Ramos (cell line): ENCODE measurements around the gene RBBP7.
"Not testable (repeated sequence)": the region's sequence is repeated elsewhere in the genome, so short reads cannot be mapped to it uniquely, and the experiment has no call there.

Experiments
- in situ Hi-C: fragments of 300-500 bp; cut with MboI; formaldehyde crosslinking; loops from one replicate; pipeline ENCODE4 v1.14.3; 2022; ENCODE audit warnings: low sequenced_read_pairs; ENCODE audit not compliant: unreplicated experiment

RBBP7 gene

GRCh38 chrX:16869393-16870094 is 618 bp downstream of the RBBP7 start:
- in situ Hi-C loops: no loop called here

GRCh38 chrX:16868920-16869319 is 1.2 kb downstream of the RBBP7 start:
- in situ Hi-C loops: no loop called here

DNA sequence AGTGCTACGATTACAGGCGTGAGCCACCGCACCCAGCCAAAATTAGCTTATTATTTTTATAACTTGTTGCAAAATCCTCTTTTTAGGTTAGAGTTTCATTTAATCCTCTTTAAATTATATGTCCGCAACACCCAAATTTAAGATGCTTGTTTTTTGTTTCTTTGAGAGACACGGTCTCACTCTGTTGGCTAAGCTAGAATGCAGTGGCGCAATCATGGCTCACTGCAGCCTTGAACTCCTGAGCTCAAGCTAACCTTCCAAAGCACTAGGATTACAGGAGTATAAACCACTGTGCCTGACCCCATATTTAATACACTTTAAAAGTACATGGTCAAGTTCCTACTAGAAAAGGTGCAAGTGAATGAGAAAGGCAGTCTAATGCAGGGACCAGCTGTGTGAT is 2.2 kb downstream of the RBBP7 start:
- in situ Hi-C loops: no loop called here

- in situ Hi-C loops: no loop called here
These were observed 7.3 kb downstream of the RBBP7 start for GRCh38 chrX:16862829-16863228.

DNA sequence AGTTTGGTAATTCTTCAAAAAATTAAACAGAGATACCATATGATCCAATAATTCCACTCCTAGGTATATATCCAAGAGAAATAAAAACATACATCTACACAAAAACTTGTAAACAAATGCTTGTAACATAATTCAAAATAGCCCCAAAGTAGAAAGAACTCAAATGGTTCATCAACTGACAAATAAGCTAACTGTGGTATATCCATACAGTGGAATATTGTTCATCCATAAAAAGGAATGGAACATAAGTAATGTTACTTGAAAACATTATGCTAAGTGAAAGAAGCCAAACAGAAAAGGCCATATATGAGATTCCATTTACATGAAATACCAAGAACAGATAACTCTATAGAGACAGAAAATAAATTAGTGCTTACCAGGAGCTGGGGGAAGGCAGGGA is 13.4 kb downstream of the RBBP7 start:
- in situ Hi-C loops: no loop called here

DNA sequence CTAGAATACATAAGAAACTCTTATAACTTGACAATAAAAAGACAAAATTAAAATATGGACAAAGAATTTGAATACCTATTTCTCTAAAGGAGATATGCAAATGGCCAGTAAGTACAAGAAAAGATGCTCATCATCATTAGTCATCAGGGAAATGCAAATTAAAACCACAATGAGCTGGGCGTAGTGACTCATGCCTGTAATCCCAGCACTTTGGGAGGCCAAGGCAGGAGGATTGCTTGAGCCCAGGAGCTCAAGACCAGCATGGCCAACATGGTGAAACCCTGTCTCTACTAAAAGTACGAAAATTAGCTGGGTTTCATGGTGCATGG is 14.1 kb downstream of the RBBP7 start:
- in situ Hi-C loops: not testable (repeated sequence)

DNA sequence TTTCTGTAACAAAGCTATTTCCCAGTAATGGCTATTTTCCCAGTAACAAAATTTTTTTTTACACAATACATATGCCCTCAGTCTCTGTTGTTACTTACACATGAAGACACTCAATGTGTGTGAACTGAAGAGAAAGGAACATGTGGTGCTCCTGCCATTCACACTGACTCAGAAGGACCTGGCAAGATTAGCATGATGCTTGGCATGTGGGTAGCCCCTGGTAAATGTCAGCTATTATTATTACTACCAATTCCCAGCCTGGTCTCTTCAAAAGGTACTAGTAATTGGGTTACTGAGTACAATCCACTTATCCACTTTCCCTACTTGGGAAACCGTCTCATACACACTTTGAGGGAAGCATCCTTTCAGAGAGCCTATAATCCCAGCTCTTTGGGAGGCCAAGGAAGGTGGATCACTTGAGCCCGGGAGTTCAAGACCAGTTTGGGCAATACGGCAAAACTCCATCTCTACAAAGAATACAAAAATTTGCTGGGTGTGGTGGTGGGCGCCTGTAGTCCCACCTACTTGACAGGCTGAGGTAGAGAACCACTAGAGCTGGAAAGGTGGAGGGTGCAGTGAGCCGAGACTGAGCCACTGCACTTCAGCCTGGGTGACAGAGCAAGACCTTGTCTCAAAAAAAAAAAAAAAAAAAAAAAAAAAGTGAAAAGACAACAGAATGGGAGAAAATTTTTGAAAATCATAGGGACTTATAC is 14.6 kb downstream of the RBBP7 start:
- in situ Hi-C loops: no loop called here

GRCh38 chrX:16853537-16853936 is 16.6 kb downstream of the RBBP7 start:
- in situ Hi-C loops: no loop called here

DNA sequence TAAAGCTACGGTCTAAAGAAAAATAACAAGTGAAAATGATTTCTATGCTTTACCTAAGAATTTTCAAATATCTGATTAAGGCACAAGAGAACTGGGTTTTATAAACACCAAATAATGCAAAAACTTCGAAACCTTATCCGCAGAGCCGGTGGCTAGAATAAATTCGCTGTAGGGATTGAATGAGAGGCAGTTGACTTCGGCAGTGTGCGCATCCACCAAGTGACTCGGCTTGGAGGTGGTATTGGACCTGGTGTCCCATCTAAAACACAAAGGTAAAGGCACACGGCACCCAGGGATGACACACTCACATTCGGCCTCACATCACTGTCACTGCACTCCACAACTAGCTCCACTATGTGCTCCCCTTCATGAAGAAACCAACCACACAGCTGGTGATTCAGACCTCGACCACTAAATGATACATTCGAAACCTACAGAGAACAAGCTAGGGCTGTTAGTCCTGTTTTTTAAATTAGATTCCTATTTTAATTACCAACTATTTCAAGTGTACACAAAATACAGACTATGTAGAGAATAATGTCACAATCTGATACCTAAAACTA is 17.5 kb downstream of the RBBP7 start:
- in situ Hi-C loops: no loop called here

DNA sequence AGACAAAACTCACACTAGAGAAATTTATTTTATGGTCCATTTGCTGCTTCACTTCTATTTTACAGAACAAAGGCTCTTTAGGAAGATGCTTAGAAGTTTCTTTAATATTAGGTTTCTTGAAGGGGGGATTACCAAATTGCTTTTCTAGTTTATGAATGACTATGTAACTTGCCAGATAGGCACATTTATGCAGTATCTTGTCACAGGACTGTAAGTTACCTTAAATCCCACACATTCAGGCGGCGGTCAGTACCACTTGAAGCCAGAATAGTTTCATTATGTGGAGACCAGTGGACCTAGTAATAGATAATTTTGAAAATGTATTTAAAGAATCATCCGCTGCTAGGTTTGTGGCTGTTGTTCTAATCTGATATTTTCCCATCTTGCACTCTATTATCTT is 18.3 kb downstream of the RBBP7 start:
- in situ Hi-C loops: no loop called here

GRCh38 chrX:16851421-16851820 is 18.7 kb downstream of the RBBP7 start:
- in situ Hi-C loops: no loop called here

DNA sequence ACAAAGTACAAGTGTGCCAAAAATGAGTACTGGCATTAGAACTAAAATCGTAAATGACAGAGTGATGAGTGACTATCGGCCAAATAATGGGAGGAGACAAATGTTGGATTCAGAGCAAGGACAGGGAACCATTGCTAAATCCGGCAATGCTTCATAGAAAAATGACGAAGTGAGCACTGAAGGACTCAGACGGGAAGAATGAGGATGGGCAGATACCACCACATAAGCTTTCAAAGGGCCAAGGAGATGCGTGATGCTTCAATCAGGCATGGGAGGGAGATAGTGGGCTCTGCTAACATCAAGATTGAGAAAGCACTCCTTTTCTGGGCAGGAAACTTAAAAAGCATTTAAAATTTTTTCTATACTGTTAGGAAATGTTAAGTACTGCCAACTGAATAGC is 21.6 kb downstream of the RBBP7 start:
- in situ Hi-C loops: no loop called here

DNA sequence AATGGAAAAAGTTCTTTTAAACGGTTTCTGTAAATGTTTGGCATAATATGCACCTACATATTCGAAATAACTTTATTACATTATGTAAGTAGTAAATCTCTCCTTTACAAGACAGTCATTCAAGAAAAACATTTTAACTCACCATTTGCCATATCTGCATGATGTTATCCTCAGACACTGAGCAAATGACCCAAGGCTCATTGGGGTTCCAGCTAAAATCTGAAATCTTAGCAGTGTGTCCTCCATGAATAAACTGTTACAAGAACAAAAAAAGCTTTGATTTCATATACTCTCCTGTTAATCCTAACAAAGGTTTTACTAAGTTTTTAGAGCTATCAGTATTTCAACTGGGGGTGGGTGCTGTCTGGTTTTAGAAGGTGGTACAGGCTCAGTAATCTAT is 24.5 kb downstream of the RBBP7 start:
- in situ Hi-C loops: no loop called here

GRCh38 chrX:16843208-16843909 is 26.8 kb downstream of the RBBP7 start:
- in situ Hi-C loops: no loop called here

DNA sequence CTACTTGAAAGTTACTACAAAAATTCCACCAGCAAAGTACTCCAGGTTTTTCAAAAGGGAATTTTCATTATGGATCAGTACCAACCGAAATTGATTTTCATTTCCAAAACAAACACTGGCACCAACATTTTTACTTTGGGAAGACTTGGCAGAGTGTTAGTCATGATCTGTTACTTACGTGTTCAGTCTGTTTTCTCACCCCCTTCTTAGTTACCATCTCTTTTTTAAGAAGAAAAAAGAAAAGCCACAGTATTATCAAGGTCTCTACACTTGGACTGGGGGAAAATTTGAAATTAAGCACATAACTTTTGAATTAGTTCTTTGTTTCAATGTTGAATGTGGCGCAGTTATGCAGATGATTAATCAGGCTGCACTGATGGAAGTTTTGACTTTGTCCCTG is 27.5 kb downstream of the RBBP7 start:
- in situ Hi-C loops: no loop called here

- in situ Hi-C loops: no loop called here
These were observed 30.2 kb downstream of the RBBP7 start for GRCh38 chrX:16839852-16840460.

DNA sequence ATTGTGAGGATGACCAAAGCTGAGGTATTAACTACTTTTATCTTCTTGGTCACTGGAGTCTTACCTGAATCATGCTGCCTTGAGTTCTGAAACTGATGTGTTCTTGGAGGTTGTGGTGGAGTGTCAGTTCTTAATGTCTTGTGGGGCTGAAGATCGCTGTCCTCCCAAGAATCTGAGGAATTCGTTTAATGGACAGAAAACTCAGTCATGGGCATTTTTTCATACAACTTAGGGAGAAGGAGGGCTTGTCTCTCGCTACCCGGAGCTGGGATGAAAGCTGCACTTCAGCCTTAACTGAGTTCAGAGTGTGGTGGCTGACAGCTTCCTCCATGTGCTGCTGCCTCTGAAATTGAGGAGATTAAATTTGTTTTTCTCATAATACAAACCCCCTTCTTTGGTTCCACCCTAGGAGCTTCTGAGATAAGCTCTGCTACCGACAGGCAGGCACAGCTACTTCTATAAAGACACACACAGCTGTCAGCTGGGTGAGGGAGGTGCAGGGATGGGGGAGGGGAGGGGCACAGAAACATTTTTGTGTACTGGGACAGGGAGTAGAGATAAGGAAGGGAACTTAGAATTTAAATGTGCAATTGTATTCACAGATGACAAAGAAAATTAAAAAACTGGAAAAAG is 30.8 kb downstream of the RBBP7 start:
- in situ Hi-C loops: no loop called here

DNA sequence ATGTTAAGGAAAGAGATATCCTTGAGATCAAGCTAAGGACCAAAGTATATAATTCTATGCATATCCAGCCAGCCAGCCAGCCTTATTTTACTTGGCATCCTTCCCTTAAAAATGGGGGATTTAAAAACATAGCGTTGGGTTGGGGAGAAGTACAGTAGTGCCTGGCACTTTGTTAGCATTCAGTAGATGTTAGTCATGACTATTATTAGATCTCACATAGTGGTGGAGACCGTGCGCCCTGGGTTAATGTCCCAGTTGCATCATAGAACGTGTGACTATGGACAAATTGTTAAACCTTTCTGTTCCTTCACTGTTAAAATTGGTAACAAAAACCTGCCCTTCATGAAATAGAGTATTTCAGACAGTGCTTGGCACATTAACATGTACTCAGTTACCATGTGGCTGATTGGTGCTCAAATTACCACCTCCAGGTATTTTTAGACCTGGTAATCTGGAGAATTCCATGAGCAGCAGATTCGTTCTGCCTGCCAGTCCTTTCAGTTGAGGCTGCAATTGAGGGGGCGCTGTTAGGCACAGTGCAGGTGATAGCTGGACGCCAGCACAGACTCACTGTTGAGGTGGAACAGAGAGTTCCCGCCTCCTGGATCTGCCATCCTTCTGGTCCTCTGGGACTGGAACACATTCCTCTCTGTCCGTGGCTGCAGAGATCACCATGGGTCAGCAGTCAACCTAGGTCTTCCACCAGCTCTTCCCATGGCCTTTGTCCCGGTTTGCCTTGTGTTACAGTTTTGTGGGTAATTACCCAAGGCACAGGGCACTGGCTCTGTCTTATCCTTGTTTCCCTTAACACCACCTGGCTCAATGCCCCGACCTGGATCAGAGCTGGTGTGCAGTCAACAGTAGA is 31.7 kb downstream of the RBBP7 start:
- in situ Hi-C loops: no loop called here

DNA sequence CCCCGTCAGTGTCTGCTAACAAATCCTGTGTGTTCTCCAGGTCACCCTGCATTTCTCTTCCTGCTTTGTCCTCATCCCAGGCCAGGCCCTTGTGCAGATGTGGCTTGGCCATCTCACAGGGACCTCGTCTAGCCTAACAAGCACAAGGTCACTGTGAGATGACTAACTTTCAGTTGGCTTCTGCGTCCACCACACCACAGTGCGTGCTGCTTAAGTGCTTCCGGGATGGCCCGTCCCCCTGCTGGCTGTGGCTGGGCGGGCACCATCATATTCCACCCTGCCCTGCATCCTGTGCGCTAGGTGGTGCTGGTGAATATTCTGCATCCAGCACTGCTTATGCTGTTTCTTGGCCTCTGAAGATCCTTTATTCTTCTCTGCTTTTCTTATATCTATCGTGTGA is 33.8 kb downstream of the RBBP7 start:
- in situ Hi-C loops: no loop called here

- in situ Hi-C loops: no loop called here
These were observed 35.4 kb downstream of the RBBP7 start for GRCh38 chrX:16834806-16835205.
